Stimulated activated CD4-positive, alpha-beta T cell treated with anti-CD3 and anti-CD28 coated beads, Interleukin-2, amount 100 ng/mL, for 4 hours (primary cell): ENCODE data around the gene IGF2BP1.
A peak's percentile ranks its signal among the peaks of the same experiment; 100 is the strongest.
"Not testable (repeated sequence)": the region's sequence is repeated elsewhere in the genome, so short reads cannot be mapped to it uniquely, and the experiment has no call there.

ENCODE experiments used
- DNase-seq: peaks from one replicate; pipeline ENCODE4 v3.0.0-alpha.2; 2020; ENCODE audit warnings: low read depth

IGF2BP1 gene

GRCh38 chr17:49020609-49021008 lies 23.4 kb downstream of the IGF2BP1 start:
- no peak for DNase-seq

- no peak for DNase-seq
Observed at GRCh38 chr17:49021095-49021767, 24.0 kb downstream of the IGF2BP1 start.

- no peak for DNase-seq
Observed at GRCh38 chr17:49021768-49022103, 24.6 kb downstream of the IGF2BP1 start.

- no peak for DNase-seq
Observed at GRCh38 chr17:49022391-49022941, 25.3 kb downstream of the IGF2BP1 start.

GRCh38 chr17:49024523-49024922 lies 27.3 kb downstream of the IGF2BP1 start:
- DNase-seq: no peak

GRCh38 chr17:49026447-49026846 lies 29.3 kb downstream of the IGF2BP1 start:
- DNase-seq: not testable (repeated sequence)

GRCh38 chr17:49028271-49028670 lies 31.1 kb downstream of the IGF2BP1 start:
- DNase-seq: no peak

- no peak for DNase-seq
Observed at GRCh38 chr17:49029801-49030200, 32.6 kb downstream of the IGF2BP1 start.

GRCh38 chr17:49031965-49032928 lies 35.1 kb downstream of the IGF2BP1 start:
- DNase-seq: peak; percentile 19

- DNase-seq: no peak
Observed at GRCh38 chr17:49035470-49036269, 38.5 kb downstream of the IGF2BP1 start.

- no peak for DNase-seq
Observed at GRCh38 chr17:49036270-49036626, 39.1 kb downstream of the IGF2BP1 start.

GRCh38 chr17:49038138-49038537 lies 41.0 kb downstream of the IGF2BP1 start:
- DNase-seq: no peak

GRCh38 chr17:49038544-49038943 lies 41.4 kb downstream of the IGF2BP1 start:
- DNase-seq: no peak

GRCh38 chr17:49039518-49039917 lies 42.3 kb downstream of the IGF2BP1 start:
- DNase-seq: not testable (repeated sequence)

GRCh38 chr17:49041527-49041926 lies 44.3 kb downstream of the IGF2BP1 start:
- no peak for DNase-seq

GRCh38 chr17:49045376-49045775 lies 48.2 kb downstream of the IGF2BP1 start:
- no peak for DNase-seq

GRCh38 chr17:49046912-49047311 lies 49.7 kb downstream of the IGF2BP1 start:
- DNase-seq: no peak

- no peak for DNase-seq
Observed at GRCh38 chr17:49049265-49049664, 52.1 kb downstream of the IGF2BP1 start.

- no peak for DNase-seq
Observed at GRCh38 chr17:49050611-49051010, 53.4 kb downstream of the IGF2BP1 start.

GRCh38 chr17:49051269-49051668 lies 54.1 kb downstream of the IGF2BP1 start:
- DNase-seq: no peak

- no peak for DNase-seq
Observed at GRCh38 chr17:49053171-49053829, 56.1 kb downstream of the IGF2BP1 start.
